NT2/D1 (cell line): ENCODE measurements around the gene FKBP14.

Experiments
- SUZ12 ChIP-seq: IDR thresholded peaks from 2 replicates; pipeline ENCODE4 v1.6.1; 2011; ENCODE audit not compliant: insufficient read length, insufficient read depth; ENCODE audit errors: extremely low read depth
- YY1 ChIP-seq: IDR thresholded peaks from 2 replicates; pipeline ENCODE4 v1.6.1; 2011; ENCODE audit not compliant: insufficient read length, insufficient read depth
- ZNF274 ChIP-seq: IDR thresholded peaks from 2 replicates; pipeline ENCODE4 v1.6.1; 2011; ENCODE audit warnings: mild to moderate bottlenecking, low read depth, low read length

GRCh38 chr7:29962035-29962434 is 64.5 kb downstream of the FKBP14 start:
- no peak for TF ChIP-seq ZNF274
- no peak for TF ChIP-seq YY1
- no peak for TF ChIP-seq SUZ12
